ENCODE measurements around the gene CDC42BPB.

The CDC42BPB gene

GRCh38 chr14:102986810-102987579 lies 70.4 kb downstream of the CDC42BPB start:
- no peak for DNase-seq

GRCh38 chr14:102985665-102986064 lies 71.7 kb downstream of the CDC42BPB start:
- DNase-seq, result no peak

- DNase-seq, result no peak
Measured at GRCh38 chr14:102984336-102985102, 72.8 kb downstream of the CDC42BPB start.

GRCh38 chr14:102983496-102983895 lies 73.9 kb downstream of the CDC42BPB start:
- DNase-seq, result no peak

GRCh38 chr14:102982852-102983470 lies 74.4 kb downstream of the CDC42BPB start:
- DNase-seq, result no peak

- DNase-seq, result no peak
Measured at GRCh38 chr14:102980409-102980810, 76.9 kb downstream of the CDC42BPB start.

- no peak for DNase-seq
Measured at GRCh38 chr14:102979406-102979805, 77.9 kb downstream of the CDC42BPB start.

- DNase-seq, result no peak
Measured at GRCh38 chr14:102977475-102977874, 79.9 kb downstream of the CDC42BPB start.

GRCh38 chr14:102975662-102976061 lies 81.7 kb downstream of the CDC42BPB start:
- DNase-seq, result no peak

- no peak for DNase-seq
Measured at GRCh38 chr14:102973706-102974285, 83.6 kb downstream of the CDC42BPB start.

GRCh38 chr14:102971836-102972606 lies 85.3 kb downstream of the CDC42BPB start:
- no peak for DNase-seq

- DNase-seq, result no peak
Measured at GRCh38 chr14:102971314-102971713, 86.0 kb downstream of the CDC42BPB start.

- no peak for DNase-seq
Measured at GRCh38 chr14:102970496-102970895, 86.9 kb downstream of the CDC42BPB start.

- no peak for DNase-seq
Measured at GRCh38 chr14:102969901-102970300, 87.4 kb downstream of the CDC42BPB start.

GRCh38 chr14:102969060-102969791 lies 88.1 kb downstream of the CDC42BPB start:
- DNase-seq, result no peak

GRCh38 chr14:102968306-102968705 lies 89.0 kb downstream of the CDC42BPB start:
- DNase-seq, result no peak

- no peak for DNase-seq
Measured at GRCh38 chr14:102967506-102967795, 89.9 kb downstream of the CDC42BPB start.

GRCh38 chr14:102966681-102967505 lies 90.5 kb downstream of the CDC42BPB start:
- DNase-seq, result no peak

- DNase-seq, result no peak
Measured at GRCh38 chr14:102965971-102966655, 91.2 kb downstream of the CDC42BPB start.

- DNase-seq, result no peak
Measured at GRCh38 chr14:102965282-102965681, 92.1 kb downstream of the CDC42BPB start.

Measured in NCI-H748 treated with DMSO at 0.1 percent for 48 hours (cell line).